ENCODE measurements around the gene AHDC1. TPM values are rescaled to one million over a fixed set of nuclear protein-coding genes. Genes with fewer than 3 reads are reported as not detected.

AHDC1 gene
- total and polyA plus RNA-seq, 2 of the 13 experiments (the other 11 are each of a cell fraction or from before 2014, with no cell fraction given), result 1.0 to 2.7 TPM

GRCh38 chr1:27607239-27607804, 3.4 kb upstream of the AHDC1 start (continued):
- TF ChIP-seq PBX2 (CRISPR knock-in tag; IDR thresholded peaks at IDR 0.05), result no peak
- TF ChIP-seq HNRNPH1 (optimal IDR thresholded peaks at IDR 0.05; ENCODE audit: low read depth, low read length), result no peak
- TF ChIP-seq SP4 (CRISPR knock-in tag; IDR thresholded peaks at IDR 0.05), result peak; percentile 83
- peak; percentile 84 for TF ChIP-seq ZFX (CRISPR knock-in tag; IDR thresholded peaks at IDR 0.05; ENCODE audit: low read depth)
- no peak for TF ChIP-seq ZNF660 (CRISPR knock-in tag; IDR thresholded peaks at IDR 0.05; ENCODE audit: borderline replicate concordance, low read depth)
- TF ChIP-seq HHEX (CRISPR knock-in tag; IDR thresholded peaks at IDR 0.05), result 0 out of 2 replicates have a peak, but pooled peaks have one; percentile 16
- TF ChIP-seq EEA1 (CRISPR knock-in tag; IDR thresholded peaks at IDR 0.05; ENCODE audit: borderline replicate concordance), result no peak
- TF ChIP-seq ZNF20 (CRISPR knock-in tag; IDR thresholded peaks at IDR 0.05), result no peak
- TF ChIP-seq KMT2A (CRISPR knock-in tag; IDR thresholded peaks at IDR 0.05), result peak; percentile 32
- peak; percentile 68 for TF ChIP-seq ZFY (CRISPR knock-in tag; IDR thresholded peaks at IDR 0.05)
- TF ChIP-seq CENPX (CRISPR knock-in tag; IDR thresholded peaks at IDR 0.05), result no peak
- TF ChIP-seq ZNF747 (CRISPR knock-in tag; IDR thresholded peaks at IDR 0.05; ENCODE audit: borderline replicate concordance), result peak; percentile 91; the same call in 1 of the 2 replicates
- no peak for TF ChIP-seq NFE2L2 (IDR thresholded peaks at IDR 0.05; ENCODE audit: low read length)
- TF ChIP-seq, protein P1, sequence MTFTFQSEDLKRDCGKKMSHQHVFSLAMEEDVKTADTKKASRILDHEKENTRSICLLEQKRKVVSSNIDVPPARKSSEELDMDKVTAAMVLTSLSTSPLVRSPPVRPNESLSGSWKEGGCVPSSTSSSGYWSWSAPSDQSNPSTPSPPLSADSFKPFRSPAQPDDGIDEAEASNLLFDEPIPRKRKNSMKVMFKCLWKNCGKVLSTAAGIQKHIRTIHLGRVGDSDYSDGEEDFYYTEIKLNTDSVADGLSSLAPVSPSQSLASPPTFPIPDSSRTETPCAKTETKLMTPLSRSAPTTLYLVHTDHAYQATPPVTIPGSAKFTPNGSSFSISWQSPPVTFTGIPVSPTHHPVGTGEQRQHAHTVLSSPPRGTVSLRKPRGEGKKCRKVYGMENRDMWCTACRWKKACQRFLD (CRISPR knock-in tag; IDR thresholded peaks at IDR 0.05; ENCODE audit: borderline replicate concordance), result peak; percentile 53; the same call in 1 of the 2 replicates
- TF ChIP-seq ZNF609 (CRISPR knock-in tag; IDR thresholded peaks at IDR 0.05; ENCODE audit: borderline replicate concordance), result peak; percentile 98
- TF ChIP-seq SNAI1 (CRISPR knock-in tag; IDR thresholded peaks at IDR 0.05; ENCODE audit: borderline replicate concordance), result 0 out of 2 replicates have a peak, but pooled peaks have one; percentile 54
- TF ChIP-seq ZNF441 (CRISPR knock-in tag; IDR thresholded peaks at IDR 0.05; ENCODE audit: borderline replicate concordance), result peak; percentile 37; the same call in 1 of the 2 replicates
- TF ChIP-seq ZNF317 (CRISPR knock-in tag; IDR thresholded peaks at IDR 0.05), result peak; percentile 56; the same call in 1 of the 2 replicates
- peak; percentile 44; the same call in 1 of the 2 replicates for TF ChIP-seq PHF8 (CRISPR knock-in tag; IDR thresholded peaks at IDR 0.05)
- 0 out of 2 replicates have a peak, but pooled peaks have one; percentile 30 for TF ChIP-seq ZNF691 (CRISPR knock-in tag; IDR thresholded peaks at IDR 0.05; ENCODE audit: borderline replicate concordance, low read depth)

All from HepG2 (cell line).